Dermis blood vessel endothelial cell (primary cell): ENCODE results near the gene TMEM184B. TPM values are rescaled to one million over a fixed set of nuclear protein-coding genes. Genes with fewer than 3 reads are reported as not detected.
A peak's percentile ranks its signal among the peaks of the same experiment; 100 is the strongest.
"Not testable (repeated sequence)": the region's sequence is repeated elsewhere in the genome, so short reads cannot be mapped to it uniquely, and the experiment has no call there.

Source experiments
- DNase-seq: peaks from one replicate; pipeline ENCODE4 v3.0.0; 2010
- total RNA-seq: library from RNA; depleted of rRNA; stranded (reverse); fragments of >200 nt; gene quantifications from 2 replicates; pipeline ENCODE4 v1.2.3, GENCODE V29; 2014

The TMEM184B gene
- total RNA-seq, 1 donor from 2014 or later = 36.2 TPM

DNA sequence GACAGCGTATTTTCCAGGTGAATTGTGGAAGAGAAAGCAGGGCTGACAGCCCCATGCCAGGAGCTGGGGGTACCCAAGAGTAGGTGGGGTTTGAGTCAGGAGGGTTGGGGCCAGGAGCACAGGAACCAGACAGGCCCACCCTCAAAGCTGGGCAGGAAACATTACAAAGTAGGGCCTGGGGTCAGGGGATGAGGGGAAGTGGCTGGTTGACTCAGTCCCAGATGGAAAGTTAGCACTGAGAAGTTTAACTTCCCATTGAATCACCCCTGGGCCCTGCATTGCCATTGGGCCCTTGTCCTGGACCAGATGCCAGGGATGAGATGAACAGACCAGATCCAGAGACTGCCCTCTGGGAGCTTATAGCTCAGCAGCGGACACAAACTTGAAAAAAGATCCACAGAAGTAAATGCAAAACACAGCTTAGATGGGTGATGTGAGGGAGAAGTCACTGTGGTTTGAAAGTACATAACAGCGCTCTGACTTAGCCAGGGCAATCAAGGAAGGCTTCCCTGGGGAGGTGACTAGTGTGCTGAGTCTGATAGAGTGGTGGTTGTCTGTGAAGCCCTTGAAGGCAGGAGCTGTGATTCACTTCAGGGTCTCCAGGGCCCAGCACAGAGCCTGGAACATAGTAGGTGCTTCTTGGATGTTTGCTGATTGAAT is 68.8 kb downstream of the TMEM184B start:
- DNase-seq = peak; percentile 90

DNA sequence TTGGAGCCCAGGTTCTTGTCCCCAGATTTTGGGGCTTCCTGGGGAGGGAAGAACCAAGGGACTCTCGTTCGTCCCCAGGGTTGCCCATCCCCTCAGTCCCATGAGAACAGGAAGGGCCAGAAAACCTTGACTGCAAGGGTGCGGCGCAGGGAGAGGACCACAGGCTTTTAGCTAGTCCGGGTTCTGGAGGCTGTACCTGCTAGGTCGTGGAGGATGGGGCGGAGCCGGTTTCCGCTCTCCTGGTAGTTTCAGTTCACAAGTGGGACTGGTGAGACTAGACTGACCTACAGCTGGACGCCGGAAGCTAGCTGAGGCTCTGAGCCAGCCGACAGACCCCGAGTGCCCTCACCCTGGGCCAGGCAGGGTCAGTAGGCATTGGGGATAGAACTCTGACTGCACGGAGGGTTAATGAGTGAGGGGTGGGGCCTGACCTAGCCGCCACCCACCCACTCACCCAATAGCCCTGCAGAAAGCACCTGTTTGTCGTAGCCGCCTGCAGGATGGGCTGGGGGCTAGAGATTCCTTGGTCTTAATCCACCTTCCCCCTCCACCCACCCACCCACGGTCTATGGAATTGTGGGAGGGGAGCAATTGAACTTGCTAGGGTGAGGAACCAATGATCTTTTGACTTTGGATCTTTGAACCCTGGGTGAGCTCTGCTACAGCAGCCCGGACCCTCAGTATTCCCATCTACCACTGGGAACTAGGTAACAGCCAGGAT is 69.6 kb downstream of the TMEM184B start:
- peak; percentile 70 for DNase-seq

DNA sequence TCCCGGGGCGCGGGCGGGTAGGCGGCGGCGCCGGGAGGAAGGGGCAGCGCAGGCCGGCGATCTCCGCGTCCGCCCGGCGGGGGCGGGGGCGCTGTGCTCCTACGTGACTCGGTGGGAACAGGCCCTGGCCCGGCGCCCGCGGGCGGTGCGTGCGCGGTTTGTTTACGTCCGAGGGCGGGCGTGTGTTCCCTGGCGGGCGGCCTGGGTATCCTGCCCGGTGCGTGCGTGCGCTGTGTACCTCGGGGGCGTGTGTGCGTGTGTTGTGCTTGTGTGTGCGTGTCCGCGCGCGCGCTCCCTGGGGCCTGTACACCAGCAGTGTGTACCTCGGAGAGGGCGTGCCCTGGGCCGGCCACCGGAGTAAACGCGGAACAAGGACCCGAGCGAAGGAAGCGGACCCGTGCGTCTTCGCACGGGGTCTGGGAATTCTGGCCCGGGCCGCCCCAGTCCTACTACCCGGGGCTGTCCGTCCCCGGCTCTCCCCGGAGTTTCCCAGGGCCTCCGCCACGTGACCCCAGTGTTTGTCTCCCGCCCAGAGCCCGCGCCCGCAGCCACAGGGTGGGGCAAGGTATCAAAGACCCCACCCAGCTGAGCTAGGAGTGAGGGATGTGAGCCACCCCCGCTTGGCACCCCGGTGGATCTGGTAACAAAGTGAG is 70.2 kb downstream of the TMEM184B start:
- peak; percentile 95 for DNase-seq

DNA sequence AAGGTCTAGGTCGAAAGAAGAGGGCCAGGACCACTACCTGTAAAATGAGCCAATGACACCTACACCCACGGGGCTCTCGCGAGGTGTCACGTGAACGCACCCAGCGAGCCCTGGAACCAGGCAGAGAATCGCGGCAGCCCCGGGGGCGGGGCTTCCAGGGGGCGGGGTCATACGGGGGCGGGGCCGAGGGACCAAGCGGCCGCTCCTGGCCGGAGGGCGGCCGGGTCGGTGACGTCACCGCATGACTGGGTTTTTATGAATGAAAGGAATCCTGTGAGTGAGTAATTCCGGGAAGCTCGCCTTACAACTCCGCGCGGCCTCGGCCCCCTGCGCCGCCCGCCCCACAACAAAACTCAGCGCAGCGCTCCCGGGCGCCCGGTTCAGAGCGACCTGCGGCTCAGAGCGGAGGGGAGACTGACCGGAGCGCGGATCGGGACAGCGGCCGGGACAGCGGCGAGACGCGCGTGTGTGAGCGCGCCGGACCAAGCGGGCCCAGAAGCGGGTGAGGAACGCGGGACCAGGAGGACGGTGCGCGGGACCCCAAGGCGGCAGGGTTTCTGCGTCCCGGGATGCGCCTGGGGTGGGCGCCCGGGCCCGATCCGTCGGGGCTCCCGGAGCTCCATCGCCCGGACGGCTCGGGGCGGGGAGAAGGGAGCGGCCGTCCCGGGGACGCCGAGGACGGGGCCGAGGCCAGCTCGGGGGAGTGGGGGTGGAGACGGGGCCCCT is 70.9 kb downstream of the TMEM184B start, which contains the start of gene MAFF:
TSS of gene MAFF (plus strand) at position 284 of the 726 bp plus-strand sequence. CDS start 11,860 bp downstream, outside the sequence.
- DNase-seq = peak; percentile 98

DNA sequence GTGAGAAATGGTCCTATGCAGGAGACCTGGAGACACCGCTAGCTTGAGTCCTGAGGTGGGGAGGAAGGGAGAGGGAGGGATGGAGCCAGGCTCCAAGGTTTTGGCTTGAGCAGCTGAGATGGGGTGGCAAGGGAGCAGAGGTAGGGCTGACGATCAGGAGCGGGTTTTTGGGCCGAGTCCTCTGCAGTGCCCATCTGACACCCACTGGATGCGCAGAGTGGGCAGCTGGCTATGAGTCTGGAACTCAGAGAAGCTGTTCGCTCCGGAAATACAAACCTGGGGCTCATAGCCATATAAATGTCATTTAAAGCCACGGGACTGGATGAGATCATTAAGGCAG is 71.5 kb downstream of the TMEM184B start:
- no peak for DNase-seq

DNA sequence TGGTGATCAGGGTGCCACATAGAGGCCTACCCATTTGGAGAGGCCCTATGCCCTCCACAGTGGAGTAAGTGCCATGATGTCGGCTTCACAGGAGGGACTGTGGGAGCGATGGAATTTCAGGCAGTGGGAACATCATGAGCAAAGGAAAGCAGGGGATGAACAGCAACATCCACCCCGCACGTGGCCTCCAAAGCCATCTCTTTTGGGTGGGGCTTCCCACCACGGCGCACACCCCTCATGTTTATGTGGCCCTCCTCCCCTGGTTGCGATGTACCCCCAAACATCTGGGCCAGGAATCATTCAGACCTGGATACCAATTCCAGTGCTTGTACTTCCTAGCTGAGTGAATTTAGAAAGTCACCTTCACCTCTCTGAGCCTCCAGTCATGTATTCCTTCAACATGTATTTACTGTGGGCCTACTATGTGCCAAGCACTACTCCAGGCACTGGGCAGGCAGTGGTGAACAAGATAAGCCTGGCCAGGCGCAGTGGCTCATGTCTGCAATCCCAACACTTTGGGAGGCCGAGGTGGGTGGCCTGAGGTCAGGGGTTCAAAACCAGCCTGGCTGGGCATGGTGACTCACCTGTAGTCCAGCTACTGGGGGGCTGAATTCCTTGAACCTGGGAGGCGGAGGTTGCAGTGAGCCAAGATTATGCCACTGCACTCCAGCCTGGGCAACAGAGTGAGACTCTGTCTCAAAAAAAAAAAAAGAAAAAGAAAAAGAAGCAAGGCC is 72.8 kb downstream of the TMEM184B start:
- DNase-seq = no peak

DNA sequence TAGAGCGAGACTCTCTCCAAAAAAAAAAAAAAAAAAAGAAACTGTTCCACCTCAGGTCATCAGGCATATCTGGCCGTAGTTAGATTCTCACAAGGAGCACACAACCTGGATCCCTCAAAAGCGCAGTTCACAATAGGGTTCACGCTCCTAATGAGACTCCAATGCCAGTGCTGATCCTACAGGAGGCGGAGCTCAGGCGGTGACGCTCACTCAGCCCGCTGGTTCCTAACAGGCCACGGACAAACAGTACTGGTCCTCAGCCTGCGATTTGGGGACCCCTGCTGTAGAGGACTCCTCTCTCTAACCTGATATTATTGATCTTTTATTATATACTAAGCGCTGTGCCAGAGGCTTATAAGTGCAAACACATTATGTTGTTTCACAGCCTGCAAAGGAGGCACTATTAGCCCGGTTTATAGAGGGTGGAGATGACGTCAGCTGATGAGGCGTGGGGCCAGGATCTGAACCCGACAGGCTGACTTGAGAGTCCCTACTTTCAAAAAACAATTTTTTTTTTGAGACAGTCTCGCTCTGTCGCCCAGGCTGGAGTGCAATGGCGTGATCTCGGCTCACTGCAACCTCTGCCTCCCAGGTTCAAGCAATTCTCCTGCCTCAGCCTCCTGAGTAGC is 75.9 kb downstream of the TMEM184B start:
- no peak for DNase-seq

DNA sequence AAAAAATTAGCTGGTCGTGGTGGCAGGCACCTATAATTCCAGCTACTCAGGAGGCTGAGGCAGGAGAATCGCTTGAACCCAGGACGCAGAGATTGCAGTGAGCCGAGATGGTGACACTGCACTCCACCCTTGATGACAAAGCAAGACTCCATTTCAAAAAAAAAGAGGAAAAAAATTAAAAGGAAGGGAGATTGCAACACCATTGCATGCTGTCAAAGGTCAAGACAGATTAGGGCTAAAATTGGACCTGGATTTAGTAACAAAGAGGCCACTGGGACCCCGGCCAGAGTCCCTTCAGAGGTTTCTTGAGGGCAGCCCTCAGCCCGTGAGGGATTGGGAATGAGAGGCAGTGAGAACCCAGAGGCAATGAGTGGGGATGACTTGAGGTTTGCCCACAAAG is 79.2 kb downstream of the TMEM184B start:
- no peak for DNase-seq

DNA sequence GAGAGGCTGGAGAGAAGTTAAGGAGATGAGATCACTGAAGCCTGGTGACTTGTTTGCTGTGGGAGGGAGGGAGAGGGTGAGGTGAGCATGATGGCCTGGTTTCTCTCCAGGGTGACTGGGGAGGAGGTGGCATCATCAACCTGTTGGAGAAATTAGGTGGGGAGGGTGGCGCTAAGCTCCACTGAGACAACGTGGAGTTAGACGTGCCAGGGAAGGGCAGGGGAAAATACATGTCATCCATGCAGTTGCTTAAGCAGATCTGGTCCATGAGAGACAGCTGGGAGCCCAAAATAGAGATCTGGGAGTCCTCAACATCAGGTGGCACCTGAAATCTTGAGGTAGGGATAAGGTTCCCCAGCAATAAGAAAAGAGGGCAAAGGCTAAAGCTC is 80.3 kb downstream of the TMEM184B start:
- no peak for DNase-seq

DNA sequence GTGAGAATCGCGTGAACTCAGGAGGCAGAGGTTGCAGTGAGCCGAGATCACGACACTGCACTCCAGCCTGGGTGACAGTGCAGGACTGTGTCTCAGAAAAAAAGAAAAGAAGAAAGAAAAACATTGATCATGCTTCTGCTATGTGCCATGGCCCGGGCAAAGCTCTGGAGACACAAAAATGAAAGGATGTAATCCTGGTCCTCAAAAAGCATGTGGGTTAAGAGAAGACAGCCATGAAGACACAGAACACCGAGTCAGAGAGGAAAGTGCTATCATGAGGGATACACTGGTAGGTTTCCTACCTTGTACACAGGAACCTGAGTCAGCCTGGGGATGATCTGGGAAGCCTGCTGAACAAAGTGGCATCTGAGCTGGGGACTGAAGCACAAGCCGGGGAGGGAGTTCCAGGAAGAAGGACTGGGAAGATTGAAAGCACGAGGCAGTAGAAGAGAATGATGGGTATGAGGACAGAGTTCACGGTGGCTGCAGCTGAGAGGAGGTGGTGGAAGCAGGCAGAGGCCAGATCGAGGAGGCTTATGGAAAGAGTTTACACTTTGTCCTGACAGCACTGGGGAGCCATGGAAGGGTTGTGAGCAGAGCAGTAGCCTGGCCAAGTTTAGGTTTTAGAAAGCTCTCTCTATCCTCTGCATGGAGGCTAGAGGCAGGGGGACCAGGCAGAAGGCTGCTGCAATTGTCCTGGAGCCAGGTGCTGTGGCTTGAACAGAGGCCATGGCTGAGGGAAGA is 80.9 kb downstream of the TMEM184B start:
- DNase-seq = no peak

DNA sequence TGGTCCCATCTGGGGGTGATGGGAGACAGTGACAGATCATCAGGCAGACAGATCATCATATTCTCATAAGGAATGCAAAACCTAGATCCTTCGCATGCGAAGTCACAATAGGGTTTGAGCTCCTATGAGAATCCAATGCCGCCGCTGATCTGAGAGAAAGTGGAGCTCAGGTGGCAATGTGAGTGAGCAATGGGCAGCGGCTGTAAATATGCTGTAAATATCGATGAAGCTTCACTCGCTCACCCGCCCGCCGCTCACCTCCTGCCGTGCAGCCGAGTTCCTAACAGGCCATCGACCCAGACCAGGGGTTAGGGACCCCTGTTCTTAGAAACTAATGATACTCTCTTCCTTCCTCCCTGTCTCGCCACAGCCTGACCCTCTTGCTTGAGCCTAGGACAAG is 81.8 kb downstream of the TMEM184B start:
- no peak for DNase-seq

DNA sequence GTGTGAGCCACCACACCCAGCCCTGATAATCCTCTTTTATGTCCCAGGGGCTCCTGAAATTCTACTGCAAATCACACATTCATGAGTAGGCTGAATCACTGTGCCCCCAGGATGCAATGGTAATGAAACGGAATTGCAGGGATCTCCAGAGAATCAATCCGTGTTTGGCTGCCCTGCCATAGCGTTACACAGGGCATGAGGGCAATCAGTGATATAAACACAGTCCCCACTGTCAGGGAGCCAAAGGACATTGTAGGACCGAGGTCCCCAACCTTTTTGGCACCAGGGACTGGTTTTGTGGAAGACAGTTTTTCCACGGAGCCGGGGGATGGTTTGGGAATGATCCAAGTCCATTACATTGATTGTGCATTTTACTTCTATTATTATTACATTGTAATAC is 82.2 kb downstream of the TMEM184B start:
- no peak for DNase-seq

DNA sequence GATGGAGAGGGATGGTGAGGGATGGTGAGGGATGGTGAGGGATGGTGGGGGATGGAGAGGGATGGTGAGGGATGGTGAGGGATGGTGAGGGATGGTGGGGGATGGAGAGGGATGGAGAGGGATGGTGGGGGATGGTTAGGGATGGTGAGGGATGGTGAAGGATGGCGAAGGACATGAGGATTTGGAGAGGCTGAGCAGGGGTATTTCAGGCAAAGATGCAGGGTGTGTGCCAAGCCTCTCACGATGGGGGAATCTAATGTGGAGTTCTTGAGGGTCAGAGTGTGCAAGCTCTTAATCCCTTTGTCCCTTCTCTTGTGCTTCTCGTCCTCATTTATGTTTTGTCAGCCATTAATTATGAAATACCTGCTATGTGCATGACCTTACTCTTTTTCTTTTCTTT is 83.7 kb downstream of the TMEM184B start:
- no peak for DNase-seq

DNA sequence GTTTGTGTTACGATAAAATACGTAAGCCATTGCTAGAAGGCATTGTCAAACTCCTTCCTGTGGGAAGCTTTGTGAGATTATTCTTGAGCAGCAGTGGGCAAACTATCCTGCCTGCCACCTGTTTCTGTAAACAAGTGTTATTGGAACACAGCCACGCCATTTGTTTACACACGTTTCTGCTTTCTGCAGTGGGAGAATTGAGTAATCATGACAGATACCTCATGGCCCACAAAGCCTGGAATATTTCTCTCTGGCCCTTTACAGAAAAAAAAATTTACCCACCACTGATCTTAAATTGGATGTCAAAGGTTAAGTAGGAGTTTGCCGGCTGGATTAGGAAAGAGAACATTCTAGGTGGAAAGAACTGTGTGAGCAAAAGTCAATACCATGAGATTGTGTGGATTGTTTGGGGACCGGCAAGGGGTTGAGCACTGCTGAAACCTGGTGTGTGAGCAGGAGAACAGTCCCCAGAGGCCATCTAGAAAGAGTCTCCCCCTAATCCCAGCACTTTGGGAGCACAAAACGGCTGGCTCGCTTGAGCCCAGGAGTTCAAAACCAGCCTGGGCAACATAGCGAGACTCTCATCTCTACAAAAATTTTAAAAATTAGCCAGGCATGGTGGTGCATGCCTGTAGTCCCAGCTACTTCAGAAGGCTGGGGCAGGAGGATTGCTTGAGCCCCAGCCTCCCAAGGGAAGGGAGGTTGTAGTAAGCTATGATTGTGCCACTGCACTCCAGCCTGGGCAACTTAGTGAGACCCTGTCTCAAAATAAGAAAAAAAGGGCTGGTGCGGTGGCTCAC is 85.2 kb downstream of the TMEM184B start:
- DNase-seq = peak; percentile 82

DNA sequence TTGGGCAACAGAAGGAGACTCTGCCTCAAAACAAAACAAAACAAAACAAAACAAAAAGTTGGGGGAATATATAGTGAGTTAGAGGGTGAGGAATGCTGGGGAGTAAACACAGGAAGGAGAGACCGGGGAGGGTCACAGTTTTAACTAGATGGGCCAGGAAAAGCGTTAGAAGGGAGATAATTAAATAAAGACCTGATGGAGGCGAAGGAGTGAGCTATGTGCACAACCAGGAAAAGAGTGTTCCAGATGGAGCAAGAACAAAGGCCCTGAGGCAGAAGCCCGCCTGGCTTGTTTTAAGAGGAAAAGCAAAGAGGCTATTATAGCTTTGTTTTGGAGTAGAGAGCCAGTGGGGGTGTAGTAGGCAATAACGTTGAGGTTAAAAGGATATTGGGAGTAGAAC is 86.4 kb downstream of the TMEM184B start:
- DNase-seq = peak; percentile 62

DNA sequence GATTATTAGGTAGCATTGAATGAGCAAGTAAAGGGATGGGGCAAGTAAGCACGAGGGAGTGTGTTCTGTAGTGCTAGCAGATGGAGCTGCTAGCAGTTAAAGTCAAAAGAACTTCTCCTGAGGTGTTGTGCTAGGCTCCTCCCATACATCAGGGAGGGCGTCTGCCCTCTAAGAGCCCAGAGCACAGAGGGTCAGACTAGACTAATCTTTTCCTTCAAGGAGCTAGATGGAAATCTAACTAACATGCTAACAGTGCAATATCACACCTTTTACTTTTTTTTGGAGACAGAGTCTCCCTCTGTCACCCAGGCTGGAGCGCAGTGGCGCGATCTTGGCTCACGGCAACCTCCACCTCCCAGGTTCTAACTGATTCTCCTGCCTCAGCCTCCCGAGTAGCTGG is 88.0 kb downstream of the TMEM184B start:
- DNase-seq = no peak

DNA sequence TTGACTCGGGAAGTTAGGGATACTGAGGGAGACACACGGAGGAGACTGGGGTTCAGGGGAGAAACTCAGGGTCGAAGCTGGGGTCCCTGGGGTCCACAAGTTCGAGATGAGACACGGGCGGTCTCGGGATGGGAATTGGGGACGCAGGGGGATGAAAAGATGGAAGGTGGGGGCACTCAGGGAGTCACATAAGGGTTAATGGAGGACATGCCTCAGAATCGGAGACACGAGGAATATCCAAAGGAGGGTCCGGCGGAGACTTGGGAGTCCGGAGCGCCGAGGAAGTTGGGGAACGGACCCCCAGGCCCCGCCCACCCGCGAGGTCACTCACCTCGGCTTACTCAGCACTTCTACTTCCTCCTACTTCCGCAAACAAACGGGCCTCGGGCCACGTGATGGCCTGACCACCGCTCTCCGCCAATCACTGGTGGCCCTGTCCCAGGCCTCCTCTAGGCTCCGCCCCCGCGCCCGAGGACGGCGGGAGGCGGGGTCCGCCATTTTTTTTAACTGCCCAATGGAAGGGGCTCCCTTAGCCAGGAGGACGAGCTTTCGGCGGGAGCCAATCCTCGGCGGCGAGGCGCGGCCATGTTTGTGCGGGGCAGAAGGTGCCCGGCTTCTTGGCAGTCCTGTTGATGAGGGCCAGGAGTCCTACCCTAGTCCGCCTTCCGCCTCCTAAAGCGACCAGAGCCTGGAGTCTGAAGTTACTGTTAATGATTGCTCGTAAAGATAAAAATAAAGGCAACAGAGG is 91.2 kb downstream of the TMEM184B start, which contains the start of gene PLA2G6:
TSS of gene PLA2G6 (minus strand) at position 378 of the 748 bp plus-strand sequence. CDS start 12,404 bp downstream, outside the sequence.
- DNase-seq = peak; percentile 99

DNA sequence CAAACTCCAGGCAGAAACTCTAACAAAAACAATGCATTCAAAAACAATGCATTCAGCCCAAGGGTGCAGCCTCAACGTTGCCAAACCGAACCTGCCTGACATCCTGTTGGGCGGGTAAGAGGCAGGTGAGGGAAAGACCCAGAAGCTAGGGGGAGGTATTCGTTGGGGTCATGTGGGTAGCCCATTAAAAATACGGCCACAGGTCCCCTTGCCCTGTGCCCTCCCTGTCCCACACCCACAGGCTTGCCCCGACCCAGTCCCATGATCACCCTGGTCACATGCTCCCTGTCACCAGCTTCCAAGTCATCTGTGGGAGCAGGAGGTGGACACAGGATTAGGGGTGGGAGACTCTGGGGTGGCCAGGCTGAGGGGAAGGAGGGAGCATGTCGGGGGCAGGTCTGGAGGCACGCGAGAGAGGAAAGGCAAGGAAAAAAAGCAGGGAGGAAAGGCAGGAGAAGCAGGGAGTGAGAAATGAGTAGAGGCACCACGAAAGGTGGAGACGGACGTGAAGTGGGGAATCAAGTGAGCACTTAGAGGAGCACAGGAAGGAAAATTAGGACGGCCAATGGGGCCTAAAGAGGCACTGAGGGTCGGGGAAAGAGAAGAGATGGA is 91.9 kb downstream of the TMEM184B start:
- DNase-seq = peak; percentile 67

DNA sequence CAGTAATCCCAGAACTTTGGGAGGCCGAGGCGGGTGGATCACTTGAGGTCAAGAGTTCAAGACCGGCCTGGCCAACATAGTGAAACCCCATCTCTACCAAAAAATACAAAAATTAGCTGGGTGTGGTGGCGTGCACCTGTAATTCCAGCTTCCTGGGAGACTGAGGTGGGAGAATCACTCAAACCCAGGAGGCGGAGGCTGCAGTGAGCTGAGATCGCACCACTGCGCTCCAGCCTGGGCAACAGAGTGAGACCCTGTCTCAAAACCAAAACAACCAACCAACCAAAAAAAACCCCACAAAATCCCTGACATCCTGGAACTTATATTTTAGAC is 94.2 kb downstream of the TMEM184B start:
- DNase-seq = not testable (repeated sequence)
